HepG2 (cell line): ENCODE results near the gene BMPER. TPM values are rescaled to one million over a fixed set of nuclear protein-coding genes. Genes with fewer than 3 reads are reported as not detected.

Experiments used
- ATAC-seq: fragments of 200-7000 bp; cut with Tn5 transposase; 3 replicates; pipeline ENCODE4 v1.9.1; 2020; ENCODE audit warnings: mild to moderate bottlenecking, moderate library complexity
- BruUV-seq: library from RNA; stranded (reverse); fragments of 400-500 nt; replicated peaks from 2 replicates; lab custom pipeline; 2021; lab: Mats Ljungman, UMichigan
- CTCF ChIA-PET: fragments of 300-600 bp; formaldehyde crosslinking; extraction: SDS; loops from one replicate; lab custom pipeline; 2021; ENCODE audit warnings: low total read pairs, inconsistent platforms, low intra/inter-chr PET ratio; lab: Yijun Ruan, JAX
- POLR2A ChIA-PET: fragments of 350-600 bp; sonication (Branson Sonifier 250); formaldehyde crosslinking; loops from one replicate; lab custom pipeline; 2020; ENCODE audit warnings: antibody characterized with exemption, inconsistent platforms; lab: Yijun Ruan, JAX
- DNase-seq: peaks from one replicate; pipeline ENCODE4 v3.0.0-alpha.2; 2015; ENCODE audit warnings: low spot score
- FAIRE-seq: peaks from 3 replicates; lab custom pipeline; 2011; peaks lifted over from hg19 to GRCh38; lab: Jason Lieb, UNC
- H2AFZ ChIP-seq: one replicate; pipeline ENCODE4 v1.6.1; 2011; ENCODE audit warnings: low read length, inconsistent platforms
- H3K27ac ChIP-seq: fragments of 300-600 bp; 3 replicates; pipeline ENCODE4 v1.8.0; 2011; ENCODE audit warnings: mixed run types, mild to moderate bottlenecking, mixed read lengths, low read length, inconsistent platforms; ENCODE audit not compliant: insufficient read depth; ENCODE audit errors: extremely low read length
- H3K27me3 ChIP-seq, 2 experiments: fragments of 200-600 bp in 1 of 2; 2 replicates in 1 of 2; 3 replicates in 1 of 2; pipeline versions ENCODE4 v1.6.0 to v1.8.0; 2011; ENCODE audit warnings: low read length in 2 of 2, mild to moderate bottlenecking in 2 of 2, moderate library complexity in 2 of 2, inconsistent platforms in 1 of 2; ENCODE audit not compliant: insufficient read depth in 2 of 2, control insufficient read depth in 1 of 2
- H3K36me3 ChIP-seq, 2 experiments: fragments of 200-600 bp in 1 of 2; replicated peaks in 1 of 2; 2 replicates in 1 of 2; 3 replicates in 1 of 2; pipeline versions ENCODE4 v1.5.1 to v1.8.0; 2011; ENCODE audit warnings: low read length in 2 of 2, inconsistent platforms in 1 of 2; ENCODE audit not compliant: insufficient read depth in 2 of 2, control insufficient read depth in 1 of 2
- H3K4me1 ChIP-seq: 2 replicates; pipeline ENCODE4 v1.5.1; 2012; ENCODE audit warnings: low read length, inconsistent platforms; ENCODE audit not compliant: insufficient read depth
- H3K4me2 ChIP-seq: 2 replicates; pipeline ENCODE4 v1.6.0; 2011; ENCODE audit warnings: low read depth, low read length, inconsistent platforms
- H3K4me3 ChIP-seq, 3 experiments: fragments of 200-600 bp in 1 of 3; sonication (generic), shearing (Covaris generic) in 1 of 3; replicated peaks in 1 of 3; 2 replicates each; pipeline ENCODE4 v1.5.1; 2011 to 2016; ENCODE audit warnings: low read length in 3 of 3, inconsistent platforms in 2 of 3, low read depth in 2 of 3, mild to moderate bottlenecking in 2 of 3, control low read depth in 1 of 3, mixed read lengths in 1 of 3; ENCODE audit not compliant: insufficient read depth in 1 of 3
- H3K79me2 ChIP-seq: one replicate; pipeline ENCODE4 v1.6.1; 2011; ENCODE audit warnings: low read length, inconsistent platforms; ENCODE audit not compliant: insufficient read depth
- H3K9ac ChIP-seq: 2 replicates; pipeline ENCODE4 v1.6.0; 2011; ENCODE audit warnings: mild to moderate bottlenecking, low read depth, low read length, inconsistent platforms; ENCODE audit not compliant: insufficient read depth
- H3K9me3 ChIP-seq: 2 replicates; pipeline ENCODE4 v1.5.1; 2012; ENCODE audit warnings: mild to moderate bottlenecking, low read length
- H4K20me1 ChIP-seq: 2 replicates; pipeline ENCODE4 v1.6.0; 2011; ENCODE audit warnings: inconsistent platforms, mild to moderate bottlenecking, low read length, moderate library complexity; ENCODE audit not compliant: insufficient read depth
- ATM ChIP-seq: fragments of 450-650 bp; IDR thresholded peaks from 2 replicates; pipeline ENCODE4 v1.7.1; 2017; ENCODE audit warnings: mild to moderate bottlenecking, borderline replicate concordance
- CHCHD3 ChIP-seq: sonication (generic); formaldehyde crosslinking; IDR thresholded peaks from 2 replicates; pipeline ENCODE4 v1.8.0; 2022; ENCODE audit warnings: mild to moderate bottlenecking, missing genetic modification reagents, moderate library complexity
- CSRNP1 ChIP-seq: sonication (generic); formaldehyde crosslinking; IDR thresholded peaks from 2 replicates; pipeline ENCODE4 v1.8.1; 2023; ENCODE audit warnings: mild to moderate bottlenecking, missing genetic modification reagents
- FOSL2 ChIP-seq: sonication (generic); formaldehyde crosslinking; IDR thresholded peaks from 2 replicates; pipeline ENCODE4 v1.4.0; 2020; ENCODE audit warnings: missing genetic modification reagents
- HDAC2 ChIP-seq: sonication (generic); formaldehyde crosslinking; IDR thresholded peaks from 2 replicates; pipeline ENCODE4 v1.4.0; 2020; ENCODE audit warnings: missing genetic modification reagents
- HNF1B ChIP-seq: sonication (generic); formaldehyde crosslinking; IDR thresholded peaks from 2 replicates; pipeline ENCODE4 v1.5.1; 2020; ENCODE audit warnings: mild to moderate bottlenecking, moderate library complexity, missing genetic modification reagents
- RNF2 ChIP-seq: fragments of 450-650 bp; conservative IDR thresholded peaks from 2 replicates; pipeline ENCODE4 v1.6.1; 2016; ENCODE audit warnings: low read depth
- TARDBP ChIP-seq: sonication (generic); formaldehyde crosslinking; IDR thresholded peaks from 2 replicates; pipeline ENCODE4 v1.8.0; 2022; ENCODE audit warnings: mild to moderate bottlenecking, missing genetic modification reagents
- ZNF430 ChIP-seq: sonication (generic); formaldehyde crosslinking; IDR thresholded peaks from 2 replicates; pipeline ENCODE4 v1.9.0; 2021; ENCODE audit warnings: mild to moderate bottlenecking, missing genetic modification reagents
- ZNF703 ChIP-seq: sonication (generic); formaldehyde crosslinking; IDR thresholded peaks from 2 replicates; pipeline ENCODE4 v1.5.1; 2020; ENCODE audit warnings: missing genetic modification reagents, mild to moderate bottlenecking, moderate library complexity, borderline replicate concordance
- ZSCAN20 ChIP-seq: sonication (generic); formaldehyde crosslinking; IDR thresholded peaks from 2 replicates; pipeline ENCODE4 v1.4.0; 2020; ENCODE audit warnings: missing genetic modification reagents, mild to moderate bottlenecking, borderline replicate concordance
- WGBS: methylation state at CpG from one replicate; pipeline ENCODE4 v1.1.6; 2017; ENCODE audit warnings: low lambda C conversion rate; 5-methylcytosine and 5-hydroxymethylcytosine counted together
- in situ Hi-C: cut with HindIII; loops from 2 replicates; pipeline ENCODE4 v1.10.0; 2017; ENCODE audit warnings: low pct_unique_long_range_greater_than_20kb; ENCODE audit not compliant: extremely low pct_ligation_motif_present
- intact Hi-C: fragments of 100-400 bp; cut with micrococcal nuclease; formaldehyde crosslinking; loops from one replicate; pipeline ENCODE4 v1.10.0; 2022; ENCODE audit not compliant: unreplicated experiment
- polyA plus RNA-seq, 8 experiments: library from polyadenylated mRNA; depleted of rRNA in 3 of 8; stranded (reverse) in 7 of 8; unstranded in 1 of 8; fragments of >200 nt; fragmentation: Illumina TruSeq in 4 of 8; extraction: Trizol in 4 of 8; gene quantifications; 2 replicates each; pipeline versions ENCODE4 v1.2.1 to v1.2.3, GENCODE V29; 2011 to 2016; ENCODE audit warnings: low read depth in 4 of 8, missing spikeins in 1 of 8, mixed read lengths in 1 of 8; ENCODE audit not compliant: insufficient read depth in 1 of 8
- total RNA-seq, 5 experiments: library from RNA; depleted of rRNA; stranded (reverse); fragments of >200 nt; fragmentation: Illumina TruSeq; extraction: Trizol; gene quantifications; 2 replicates each; pipeline ENCODE4 v1.2.3, GENCODE V29; 2016; ENCODE audit warnings: low read depth in 1 of 5
- TF ChIP-seq, protein P1 (sequence below): IDR thresholded peaks from 2 replicates; pipeline ENCODE4 v1.6.1; 2018; ENCODE audit warnings: missing genetic modification reagents, mild to moderate bottlenecking, missing compliant biosample characterization

The BMPER gene
- total and polyA plus RNA-seq, 2 of the 13 experiments (the other 11 are each of a cell fraction or from before 2014, with no cell fraction given) = not detected

DNA sequence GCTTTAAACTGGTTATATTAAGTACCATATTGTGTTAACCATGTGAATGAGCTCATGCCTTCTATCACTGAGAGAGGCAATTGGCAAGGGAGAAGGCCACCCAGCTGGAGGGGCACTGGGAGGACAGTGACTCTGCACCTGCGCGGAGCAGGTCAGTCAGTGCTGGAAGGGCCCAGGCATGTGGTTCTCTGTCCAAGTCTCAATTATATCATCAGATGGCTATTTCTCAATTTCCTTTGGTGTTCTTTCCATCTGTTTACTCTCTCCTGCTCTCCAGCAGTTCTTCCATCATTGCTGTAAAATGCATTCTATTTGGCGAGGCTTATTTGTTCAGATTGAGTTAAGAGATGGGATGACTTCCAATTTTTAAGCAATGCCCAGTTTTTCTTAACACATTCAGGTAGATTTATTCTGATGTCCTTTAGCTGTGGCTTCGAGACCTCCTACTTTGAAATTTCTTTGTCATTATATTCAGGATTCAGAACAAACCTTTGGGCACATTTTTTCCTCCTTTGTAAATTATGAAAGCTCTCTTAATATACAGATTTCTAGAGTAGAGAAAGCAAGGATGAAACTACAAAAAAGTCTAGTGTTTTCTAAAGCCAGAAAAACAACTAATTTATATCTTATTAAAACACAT is 159.3 kb downstream of the BMPER start:
- H3K9ac ChIP-seq = no peak overlapping the region
- intact Hi-C loops (no loop called here), in situ Hi-C loops (no loop called here)
- no peak overlapping the region for H3K4me3 ChIP-seq
- H3K4me2 ChIP-seq = no peak overlapping the region
- no peak overlapping the region for H2AFZ ChIP-seq
- POLR2A ChIA-PET = no interaction called here
- H3K9me3 ChIP-seq = no peaks in the 10 kb centered on the region
- no peak for DNase-seq
- H3K36me3 ChIP-seq = no peaks in the 10 kb centered on the region
- H4K20me1 ChIP-seq = no peaks in the 10 kb centered on the region
- H3K79me2 ChIP-seq = no peaks in the 10 kb centered on the region
- peaks cover 0 to 9% of the 10 kb centered on the region in 2 experiments; a peak in 1 of 5 replicates for H3K27me3 ChIP-seq
- BruUV-seq = no TSS peak
- H3K4me1 ChIP-seq = no peaks in the 10 kb centered on the region
- no peak for ATAC-seq
- no peak for FAIRE-seq
- H3K27ac ChIP-seq = no peak overlapping the region
- CTCF ChIA-PET = no interaction called here
- TF ChIP-seq ZSCAN20 (CRISPR knock-in tag) (no peak), ATM (no peak), HDAC2 (CRISPR knock-in tag) (no peak), TARDBP (no peak), ZNF703 (CRISPR knock-in tag) (no peak), FOSL2 (no peak), CSRNP1 (no peak), ZNF430 (CRISPR knock-in tag) (no peak), RNF2 (no peak), HNF1B (CRISPR knock-in tag) (no peak), CHCHD3 (CRISPR knock-in tag) (no peak)
- TF ChIP-seq, protein P1, sequence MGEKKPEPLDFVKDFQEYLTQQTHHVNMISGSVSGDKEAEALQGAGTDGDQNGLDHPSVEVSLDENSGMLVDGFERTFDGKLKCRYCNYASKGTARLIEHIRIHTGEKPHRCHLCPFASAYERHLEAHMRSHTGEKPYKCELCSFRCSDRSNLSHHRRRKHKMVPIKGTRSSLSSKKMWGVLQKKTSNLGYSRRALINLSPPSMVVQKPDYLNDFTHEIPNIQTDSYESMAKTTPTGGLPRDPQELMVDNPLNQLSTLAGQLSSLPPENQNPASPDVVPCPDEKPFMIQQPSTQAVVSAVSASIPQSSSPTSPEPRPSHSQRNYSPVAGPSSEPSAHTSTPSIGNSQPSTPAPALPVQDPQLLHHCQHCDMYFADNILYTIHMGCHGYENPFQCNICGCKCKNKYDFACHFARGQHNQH (CRISPR knock-in tag) = no peak
- 51% methylated on average over 4 of the region's 4 CpGs for WGBS
